Measurements from ENCODE around the gene TRIM62.

Gene TRIM62

DNA sequence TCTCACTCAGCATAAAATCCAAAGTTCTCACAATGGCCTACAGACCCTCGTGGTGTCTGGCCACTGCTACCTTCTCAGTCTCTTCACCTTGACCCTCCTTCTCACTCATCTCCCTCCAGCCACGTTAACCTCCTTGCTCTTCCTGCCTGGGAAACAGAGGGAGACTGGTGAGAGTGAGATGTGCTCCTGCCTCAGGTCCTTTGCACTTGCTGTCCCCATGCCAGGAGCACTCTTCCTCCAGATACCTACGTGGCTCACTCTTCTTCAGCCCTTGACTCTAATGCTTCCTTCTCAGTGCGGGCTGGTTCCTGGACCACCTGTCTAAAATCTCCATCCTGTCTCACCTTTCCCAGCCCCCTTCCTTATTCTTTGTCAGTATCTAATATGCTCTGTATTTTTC lies 24.7 kb downstream of the TRIM62 start:
- H3K4me1 ChIP-seq, result peaks cover 16% of the 10 kb centered on the region
- TF ChIP-seq, protein P1, sequence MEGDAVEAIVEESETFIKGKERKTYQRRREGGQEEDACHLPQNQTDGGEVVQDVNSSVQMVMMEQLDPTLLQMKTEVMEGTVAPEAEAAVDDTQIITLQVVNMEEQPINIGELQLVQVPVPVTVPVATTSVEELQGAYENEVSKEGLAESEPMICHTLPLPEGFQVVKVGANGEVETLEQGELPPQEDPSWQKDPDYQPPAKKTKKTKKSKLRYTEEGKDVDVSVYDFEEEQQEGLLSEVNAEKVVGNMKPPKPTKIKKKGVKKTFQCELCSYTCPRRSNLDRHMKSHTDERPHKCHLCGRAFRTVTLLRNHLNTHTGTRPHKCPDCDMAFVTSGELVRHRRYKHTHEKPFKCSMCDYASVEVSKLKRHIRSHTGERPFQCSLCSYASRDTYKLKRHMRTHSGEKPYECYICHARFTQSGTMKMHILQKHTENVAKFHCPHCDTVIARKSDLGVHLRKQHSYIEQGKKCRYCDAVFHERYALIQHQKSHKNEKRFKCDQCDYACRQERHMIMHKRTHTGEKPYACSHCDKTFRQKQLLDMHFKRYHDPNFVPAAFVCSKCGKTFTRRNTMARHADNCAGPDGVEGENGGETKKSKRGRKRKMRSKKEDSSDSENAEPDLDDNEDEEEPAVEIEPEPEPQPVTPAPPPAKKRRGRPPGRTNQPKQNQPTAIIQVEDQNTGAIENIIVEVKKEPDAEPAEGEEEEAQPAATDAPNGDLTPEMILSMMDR (IDR thresholded peaks at IDR 0.05; ENCODE audit: low read depth, low read length), result no peak
- no peak for DNase-seq

DNA sequence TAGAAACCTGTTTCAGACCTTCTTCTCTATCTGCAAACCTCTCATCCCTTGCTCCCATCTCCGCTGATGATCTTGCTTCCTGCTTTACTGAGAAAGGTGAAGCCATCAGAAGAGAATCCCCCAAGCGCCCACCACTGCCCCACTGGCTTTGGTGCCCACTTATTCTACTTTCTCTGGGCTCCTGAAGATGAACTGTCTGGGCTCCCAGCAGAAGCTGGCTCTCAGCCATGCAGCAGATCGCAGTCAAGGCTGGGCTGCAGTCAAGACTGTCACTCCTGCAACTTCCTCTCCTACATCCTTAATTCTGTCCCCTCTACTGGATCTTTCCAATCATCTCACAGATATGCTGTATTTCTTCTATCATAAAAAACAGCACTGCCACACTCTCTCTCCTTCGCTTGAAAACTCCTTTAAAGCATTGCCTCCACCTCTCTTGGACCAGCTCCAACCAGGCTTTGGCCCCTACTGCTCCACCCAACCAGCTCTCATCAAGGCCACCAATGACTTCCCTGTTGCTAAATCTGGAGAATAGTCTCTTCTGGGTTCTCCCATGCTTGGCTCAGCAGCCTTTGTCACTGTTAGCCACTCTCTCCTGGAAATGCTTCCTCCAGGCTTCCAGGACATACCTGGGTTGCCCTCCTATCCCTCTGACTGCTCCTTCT lies 25.8 kb downstream of the TRIM62 start:
- H3K4me1 ChIP-seq, result peaks cover 20% of the 10 kb centered on the region
- no peaks in the 10 kb centered on the region for H3K27me3 ChIP-seq
- no peaks in the 10 kb centered on the region for H3K36me3 ChIP-seq
- no peaks in the 10 kb centered on the region for H3K9me3 ChIP-seq
- no peak overlapping the region for H3K4me3 ChIP-seq (ENCODE audit: low read depth, low read length)
- DNase-seq, result no peak
- TF ChIP-seq, protein P1 (IDR thresholded peaks at IDR 0.05; ENCODE audit: low read depth, low read length), result no peak

More for the DNA sequence above, 24.7 kb downstream of the TRIM62 start:
- H3K9me3 ChIP-seq, result no peaks in the 10 kb centered on the region
- H3K36me3 ChIP-seq, result no peaks in the 10 kb centered on the region
- H3K27me3 ChIP-seq, result no peaks in the 10 kb centered on the region
- H3K4me3 ChIP-seq (ENCODE audit: low read depth, low read length), result no peak overlapping the region

DNA sequence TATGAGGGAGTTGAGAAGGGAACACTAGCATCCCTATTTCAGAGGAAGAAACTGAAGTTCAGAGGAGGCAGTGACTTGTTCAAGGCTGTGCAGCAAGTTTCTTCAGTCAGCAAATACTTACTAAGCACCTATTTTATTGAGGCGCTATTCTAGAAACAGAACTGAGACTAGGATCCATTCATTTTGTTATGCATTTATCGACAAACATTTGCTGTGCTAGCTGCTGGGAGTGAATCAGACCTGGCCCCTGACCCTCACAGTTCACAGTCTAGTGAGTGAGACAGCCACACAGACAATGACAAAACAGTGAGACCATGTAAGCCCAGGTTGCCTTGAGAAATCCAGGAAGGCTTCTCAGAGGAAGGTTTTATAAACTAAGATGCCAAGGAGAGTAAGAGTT lies 28.2 kb downstream of the TRIM62 start:
- TF ChIP-seq, protein P1 (IDR thresholded peaks at IDR 0.05; ENCODE audit: low read depth, low read length), result no peak
- H3K27me3 ChIP-seq, result no peaks in the 10 kb centered on the region
- DNase-seq, result no peak
- H3K4me3 ChIP-seq (ENCODE audit: low read depth, low read length), result no peak overlapping the region
- no peaks in the 10 kb centered on the region for H3K9me3 ChIP-seq
- peaks cover 16% of the 10 kb centered on the region for H3K4me1 ChIP-seq
- H3K36me3 ChIP-seq, result no peaks in the 10 kb centered on the region

DNA sequence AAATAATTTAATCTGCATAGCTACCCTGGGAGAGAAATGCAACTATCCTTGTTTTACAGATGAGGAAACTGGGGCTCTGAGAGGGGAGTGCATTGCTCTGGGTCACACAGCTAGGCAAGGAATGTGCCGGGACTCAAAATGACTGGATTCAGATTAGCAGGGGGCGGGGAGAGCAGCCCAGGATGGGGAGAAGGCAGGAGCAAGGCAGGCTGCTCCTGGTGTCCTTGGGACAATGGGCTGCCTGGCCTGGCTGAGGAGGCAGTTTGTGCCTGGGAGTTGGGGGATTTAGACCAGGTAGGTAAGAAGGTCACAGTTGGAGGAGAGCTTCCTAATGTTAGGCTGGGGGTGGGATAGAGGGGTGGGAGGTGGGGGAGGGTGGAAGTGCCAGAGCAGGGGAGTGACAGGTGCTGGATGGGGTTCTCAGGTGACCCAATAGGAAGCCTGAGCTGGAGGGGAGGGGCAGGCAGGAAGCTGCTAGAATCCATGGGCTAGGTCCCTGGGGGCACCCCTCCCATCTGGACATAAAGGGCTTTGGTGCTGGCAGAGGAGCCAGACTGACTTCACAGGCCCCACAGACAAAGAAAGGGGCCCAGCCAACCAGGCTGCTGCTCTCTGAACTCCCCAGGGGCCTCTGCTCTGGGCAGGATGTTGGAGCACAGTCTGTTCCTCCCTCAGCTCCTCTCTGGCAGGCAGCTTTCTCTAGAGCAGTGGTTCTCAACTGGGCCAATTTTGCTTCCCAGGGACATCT lies 29.0 kb downstream of the TRIM62 start:
- H3K9me3 ChIP-seq, result no peaks in the 10 kb centered on the region
- TF ChIP-seq, protein P1 (IDR thresholded peaks at IDR 0.05; ENCODE audit: low read depth, low read length), result no peak
- H3K36me3 ChIP-seq, result no peaks in the 10 kb centered on the region
- H3K27me3 ChIP-seq, result no peaks in the 10 kb centered on the region
- peak; percentile 92 for DNase-seq
- H3K4me3 ChIP-seq (ENCODE audit: low read depth, low read length), result no peak overlapping the region
- H3K4me1 ChIP-seq, result peaks cover 16% of the 10 kb centered on the region

DNA sequence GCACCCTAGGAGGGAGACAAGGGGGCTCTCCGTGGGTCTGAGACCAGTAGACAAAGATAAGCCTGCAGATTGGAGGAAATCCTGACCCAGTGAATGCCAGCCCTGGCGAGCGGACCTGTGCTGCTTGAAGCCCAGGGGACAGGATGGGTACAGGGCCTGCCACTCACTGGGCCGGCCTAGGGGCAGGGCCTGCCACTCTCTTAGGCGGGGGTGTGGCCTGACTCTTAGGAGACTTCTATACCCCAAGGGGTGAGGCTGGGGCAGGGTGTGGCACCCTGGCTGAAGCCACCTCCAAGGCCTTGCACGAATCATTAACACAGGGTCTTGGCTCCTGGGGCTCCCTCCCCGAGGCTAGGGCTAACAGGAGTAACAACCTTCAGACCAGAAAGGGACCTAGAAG lies 30.7 kb downstream of the TRIM62 start:
- peaks cover 16% of the 10 kb centered on the region for H3K4me1 ChIP-seq
- no peaks in the 10 kb centered on the region for H3K9me3 ChIP-seq
- H3K36me3 ChIP-seq, result no peaks in the 10 kb centered on the region
- H3K4me3 ChIP-seq (ENCODE audit: low read depth, low read length), result no peak overlapping the region
- no peaks in the 10 kb centered on the region for H3K27me3 ChIP-seq
- DNase-seq, result no peak
- TF ChIP-seq, protein P1 (IDR thresholded peaks at IDR 0.05; ENCODE audit: low read depth, low read length), result no peak

DNA sequence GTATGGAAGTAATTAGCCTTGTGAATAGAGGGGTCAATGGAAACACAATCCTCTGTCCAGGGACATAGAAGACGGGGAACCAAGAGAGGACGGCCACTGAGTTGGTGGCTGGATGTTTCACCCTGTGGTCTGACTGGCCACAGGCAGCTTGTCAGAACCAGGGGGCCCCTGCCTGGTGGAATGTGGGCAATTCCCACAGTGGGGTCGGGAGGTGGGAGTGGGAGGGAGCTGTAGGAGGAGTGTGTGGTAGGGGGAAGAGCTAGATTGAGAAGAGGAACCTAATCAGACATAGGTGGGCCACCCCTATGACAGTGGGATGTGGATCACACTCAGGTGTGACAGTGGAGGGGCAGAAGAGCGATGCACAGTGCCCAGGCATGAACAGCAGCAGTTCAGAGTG lies 31.3 kb downstream of the TRIM62 start:
- Histone ChIP-seq H3K4me3 (ENCODE audit: low read depth, low read length) (no peak overlapping the region), H3K27me3 (no peaks in the 10 kb centered on the region), H3K9me3 (no peaks in the 10 kb centered on the region), H3K36me3 (no peaks in the 10 kb centered on the region), H3K4me1 (peaks cover 16% of the 10 kb centered on the region)
- no peak for DNase-seq
- TF ChIP-seq, protein P1 (IDR thresholded peaks at IDR 0.05; ENCODE audit: low read depth, low read length), result no peak

Data from BE2C (cell line).